ENCODE results near the gene ZFP57.

Gene ZFP57

DNA sequence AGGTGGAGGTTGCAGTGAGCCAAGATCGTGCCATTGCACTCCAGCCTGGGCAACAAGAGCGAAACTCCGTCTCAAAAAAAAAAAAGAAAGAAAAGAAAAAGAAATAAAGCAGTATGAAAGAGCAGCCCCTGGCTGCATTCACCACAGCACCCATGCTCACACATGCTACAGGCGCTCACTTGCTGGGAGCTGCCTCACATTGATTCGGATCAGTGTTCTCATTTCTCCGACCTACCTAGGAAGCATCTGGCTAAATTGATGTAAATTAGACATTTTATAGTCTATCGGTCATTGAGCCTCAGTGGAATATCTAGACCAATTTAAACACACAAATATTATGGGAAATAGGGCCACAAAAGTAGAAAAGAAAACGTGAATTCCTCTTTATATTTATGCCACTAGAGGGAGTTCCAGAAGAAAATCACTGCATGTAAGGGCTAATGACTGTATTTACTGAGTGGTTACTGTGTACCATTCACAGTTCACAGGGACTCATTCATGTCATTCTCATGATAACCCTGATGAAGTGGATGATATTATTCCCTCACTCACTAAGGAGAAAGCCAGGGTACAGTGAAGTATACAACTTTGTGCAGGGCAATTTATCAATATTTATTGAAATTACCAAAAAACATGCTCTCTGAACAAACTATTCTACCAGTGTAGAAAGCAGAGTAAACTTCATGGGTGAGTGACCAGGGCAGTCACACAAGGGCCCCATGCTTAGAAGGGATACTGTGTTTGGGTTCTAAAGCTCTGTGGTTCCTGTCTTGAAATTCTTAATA, 29.3 kb downstream of the ZFP57 start:
- DNase-seq, result no peak

DNA sequence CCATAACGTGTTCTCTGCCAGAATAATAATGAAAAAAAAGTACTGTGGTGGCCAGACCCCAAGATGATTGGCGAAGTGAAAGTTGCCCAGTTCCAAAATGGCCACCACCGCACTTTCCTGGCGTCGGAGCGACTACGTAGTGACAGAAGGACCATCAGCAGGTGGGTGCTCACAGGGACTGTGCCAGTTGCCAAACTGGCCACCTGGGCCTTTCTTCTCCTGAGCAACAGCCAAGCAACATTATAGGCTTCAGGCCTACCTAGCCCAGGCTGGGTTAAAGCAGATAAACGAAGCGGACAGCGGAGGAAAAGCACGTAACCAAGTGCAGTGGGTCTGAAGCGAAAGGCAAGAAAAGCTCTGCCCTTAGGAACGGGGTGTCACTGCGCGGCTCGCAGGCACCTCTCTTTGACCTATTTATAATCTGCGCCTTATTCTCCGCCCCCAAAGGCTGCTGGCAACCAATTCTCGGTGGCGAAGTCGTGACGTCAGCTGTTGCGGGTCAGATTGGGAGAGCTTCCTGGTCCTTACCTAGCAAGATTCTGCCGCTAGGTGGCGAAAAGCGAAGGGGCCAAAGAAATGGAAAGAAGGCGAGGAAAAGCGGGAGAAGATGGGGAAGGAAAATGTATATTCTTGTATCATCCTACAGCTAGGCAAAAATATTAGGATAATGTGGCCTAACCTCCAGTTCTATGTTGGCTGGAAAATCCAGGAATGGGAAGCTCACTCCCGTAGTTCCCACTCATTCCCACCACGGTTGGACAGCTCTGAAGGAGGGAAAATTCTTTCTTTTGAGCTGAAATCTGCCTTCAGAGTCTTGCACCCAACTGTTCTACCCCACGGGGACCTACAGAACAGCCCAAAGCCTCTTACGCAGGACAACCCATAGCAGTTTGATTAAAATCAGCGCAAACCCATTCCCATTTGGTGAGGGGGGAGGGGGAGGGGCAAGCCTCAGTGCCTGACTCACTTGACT, 31.0 kb downstream of the ZFP57 start:
- peak; percentile 8 for DNase-seq

DNA sequence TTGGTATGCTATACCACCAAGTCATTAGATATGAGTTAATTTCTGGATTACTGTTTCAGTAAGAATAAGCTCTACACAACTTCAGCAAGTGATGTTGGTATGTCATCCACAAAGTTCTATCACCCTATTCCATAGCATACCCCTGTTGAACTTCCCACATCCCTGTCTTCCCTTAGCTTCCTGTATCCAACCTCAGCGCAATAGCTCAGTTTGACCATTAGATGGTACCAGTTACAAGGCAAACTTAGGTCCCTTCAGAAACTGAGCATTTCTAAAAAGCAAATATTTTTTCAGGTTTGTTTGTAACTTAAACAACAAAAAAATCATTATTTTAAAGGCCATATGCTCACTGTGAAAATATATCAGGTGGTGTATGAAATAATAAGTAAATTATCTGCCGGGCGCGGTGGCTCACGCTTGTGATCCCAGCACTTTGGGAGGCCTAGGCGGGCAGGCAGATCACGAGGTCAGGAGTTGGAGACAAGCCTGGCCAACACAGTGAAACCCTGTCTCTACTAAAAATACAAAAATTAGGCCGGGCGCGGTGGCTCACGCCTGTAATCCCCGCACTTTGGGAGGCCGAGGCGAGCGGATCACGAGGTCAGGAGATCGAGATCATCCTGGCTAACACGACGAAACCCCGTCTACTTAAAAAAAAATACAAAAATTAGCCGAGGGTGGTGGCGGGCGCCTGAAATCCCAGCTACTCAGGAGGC, 32.9 kb downstream of the ZFP57 start:
- DNase-seq, result no peak

DNA sequence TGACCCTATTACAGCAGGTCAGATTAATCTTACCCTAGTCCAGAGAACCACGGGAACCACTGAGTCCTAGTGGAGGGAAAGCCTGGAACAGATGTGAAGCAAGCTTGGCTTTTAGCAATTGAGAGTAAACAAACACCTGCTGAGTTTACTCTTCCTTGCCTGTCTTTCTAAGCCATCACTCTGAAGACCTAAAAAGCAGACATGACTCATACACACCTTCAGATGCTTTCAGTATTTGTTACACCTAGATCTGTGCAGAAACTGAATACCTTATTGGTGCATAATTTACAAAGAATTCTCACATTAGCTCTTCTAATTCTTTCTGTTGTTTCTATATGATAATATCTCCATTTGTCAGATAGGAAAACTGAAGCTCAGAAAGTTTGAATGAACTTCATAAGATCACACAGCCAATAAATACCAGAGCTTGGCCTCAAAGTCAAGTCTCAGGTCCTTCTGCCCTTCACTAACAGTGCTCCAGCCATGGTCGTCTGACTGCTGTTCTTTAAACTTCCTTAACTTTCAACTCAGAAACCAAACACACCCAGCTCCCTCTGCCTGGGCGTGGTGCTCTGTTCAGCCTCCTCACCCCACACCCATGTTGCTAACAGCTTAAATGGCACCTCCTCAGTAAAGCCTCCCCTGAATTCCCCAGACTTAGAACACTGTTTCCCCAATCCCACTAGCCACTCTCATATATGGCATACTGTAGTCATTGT, 39.4 kb downstream of the ZFP57 start:
- DNase-seq, result no peak

GRCh38 chr6:29637247-29637646, 43.7 kb downstream of the ZFP57 start:
- no peak for DNase-seq

DNA sequence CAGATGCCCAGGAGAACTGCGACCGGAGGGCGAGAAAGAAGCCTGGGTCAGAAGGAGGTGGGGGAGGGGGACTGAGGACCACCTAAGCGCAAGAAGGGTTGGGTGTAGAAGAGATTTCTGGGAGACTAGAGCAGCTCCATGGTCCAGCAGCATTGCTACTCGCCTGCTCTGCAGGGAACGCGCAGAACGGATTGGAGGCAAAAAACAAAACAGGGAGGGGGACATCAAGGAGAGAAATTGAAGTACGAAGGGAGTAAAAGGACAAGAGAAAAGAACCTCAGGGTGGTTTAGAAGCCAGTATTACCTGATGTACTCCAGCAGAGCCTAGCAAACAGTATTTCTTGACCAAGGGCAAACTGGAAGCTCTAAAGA, 47.4 kb downstream of the ZFP57 start:
- DNase-seq, result no peak

DNA sequence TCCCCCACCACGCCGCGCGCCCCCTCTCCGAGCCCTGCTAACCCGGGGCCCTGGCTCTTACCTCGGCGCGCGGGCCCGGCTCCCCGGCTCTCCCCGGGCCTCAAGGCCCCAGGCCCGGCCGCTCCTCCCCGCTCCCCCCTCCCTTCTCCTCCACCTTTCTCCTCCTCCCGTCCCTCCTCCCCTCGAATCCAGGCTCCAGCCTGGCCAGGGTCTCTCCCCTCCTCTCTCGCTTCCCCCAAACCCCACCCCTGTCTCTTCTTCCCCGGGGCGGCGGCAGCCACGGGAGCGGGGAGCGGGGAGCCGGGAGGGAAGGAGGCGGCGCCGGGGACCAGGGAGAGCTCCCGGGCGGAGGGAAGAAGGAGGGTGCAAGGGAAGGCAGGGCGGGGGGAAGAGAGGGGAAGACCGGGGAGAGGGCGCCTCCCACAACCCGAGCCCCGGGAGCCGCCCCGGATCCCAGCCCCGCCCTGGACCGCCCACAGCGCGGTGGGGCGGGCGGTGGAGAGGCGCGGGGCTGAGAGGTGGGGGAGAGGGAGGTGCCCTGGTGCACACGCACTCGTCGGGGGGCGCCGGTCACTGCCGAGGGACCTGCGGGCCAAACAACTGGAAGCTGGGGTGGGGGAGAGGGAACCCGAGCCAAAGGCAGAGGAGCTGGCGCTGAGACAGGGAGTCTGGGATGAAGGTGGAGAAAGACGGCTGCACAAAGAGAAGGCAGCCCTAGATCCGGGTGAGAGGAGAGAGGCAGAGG, 48.0 kb downstream of the ZFP57 start, which contains the start of gene GABBR1:
Gene GABBR1, minus strand, starts transcription at position 395 of the 745 bp plus-strand sequence. CDS start 798 bp downstream, outside the sequence.
- DNase-seq, result no peak

DNA sequence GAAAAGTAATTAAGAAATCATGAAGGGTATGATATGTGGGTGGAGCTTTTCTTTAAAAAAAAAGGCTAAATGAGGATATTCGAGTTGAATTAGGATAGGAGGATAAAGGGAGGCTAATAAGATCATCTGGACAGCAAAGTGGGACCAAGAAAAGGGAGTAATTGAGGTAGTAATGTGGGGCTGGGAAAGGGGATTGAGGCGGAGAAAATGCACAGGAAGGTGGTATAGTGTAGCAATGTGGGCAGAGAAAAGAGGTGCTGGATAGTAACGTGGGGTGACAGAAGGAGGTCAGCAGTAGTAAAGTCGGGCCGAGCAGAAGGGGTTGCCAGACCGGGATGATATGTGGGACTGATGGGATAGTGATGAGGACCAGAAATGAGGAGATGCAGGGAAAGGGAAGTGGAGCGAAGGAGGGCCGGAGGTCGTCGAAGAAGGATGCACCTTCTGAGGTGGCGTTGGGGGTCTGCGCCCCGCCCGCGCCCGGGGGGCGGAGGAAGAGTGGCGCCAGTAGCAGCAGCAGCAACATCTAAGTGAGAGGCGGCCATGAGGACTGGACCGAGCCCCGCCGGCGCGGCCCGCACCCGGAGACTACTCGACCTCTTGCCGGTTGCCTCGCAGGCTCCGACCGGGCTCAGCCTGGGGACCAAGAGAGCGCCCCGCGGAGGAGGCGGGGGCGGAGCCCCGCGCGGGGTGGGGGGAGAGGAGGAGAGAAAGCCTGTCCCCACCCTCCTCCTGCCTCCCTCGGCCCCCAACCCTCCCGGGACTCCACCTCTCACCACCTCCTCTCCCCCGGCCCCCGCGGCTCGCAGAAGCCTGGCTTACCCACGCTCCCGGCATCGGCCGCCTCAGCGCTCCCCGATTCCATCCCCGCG, 48.9 kb downstream of the ZFP57 start:
- DNase-seq, result no peak

DNA sequence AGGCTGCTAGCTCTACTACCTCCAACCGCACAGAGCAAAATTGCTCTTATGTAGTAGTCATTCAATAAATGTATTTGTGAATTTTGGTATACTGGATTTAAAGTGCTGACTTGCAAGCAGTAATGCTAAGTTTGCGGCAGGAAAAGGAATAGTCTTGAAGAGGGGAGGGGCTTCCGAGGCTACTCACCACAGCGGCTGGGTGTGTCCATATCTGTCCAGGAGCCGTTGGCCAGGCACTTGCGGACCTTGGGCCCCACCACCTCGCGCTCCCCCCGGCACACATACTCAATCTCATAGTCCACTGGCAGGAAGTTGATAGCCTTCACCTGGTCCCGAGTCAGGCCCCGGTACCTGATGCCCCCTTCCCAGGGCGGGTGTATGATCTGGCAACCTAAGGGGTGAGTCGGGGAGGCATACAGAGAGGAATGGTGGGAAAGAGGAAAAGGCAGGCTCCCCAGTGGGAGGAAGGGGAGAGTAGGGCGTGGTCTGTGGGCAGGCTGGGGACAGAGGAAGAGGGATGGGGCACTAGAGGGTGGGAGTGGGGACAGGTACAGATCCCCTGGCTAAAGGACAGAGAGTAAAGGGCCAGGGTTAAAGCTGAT, 49.6 kb downstream of the ZFP57 start:
- DNase-seq, result no peak

DNA sequence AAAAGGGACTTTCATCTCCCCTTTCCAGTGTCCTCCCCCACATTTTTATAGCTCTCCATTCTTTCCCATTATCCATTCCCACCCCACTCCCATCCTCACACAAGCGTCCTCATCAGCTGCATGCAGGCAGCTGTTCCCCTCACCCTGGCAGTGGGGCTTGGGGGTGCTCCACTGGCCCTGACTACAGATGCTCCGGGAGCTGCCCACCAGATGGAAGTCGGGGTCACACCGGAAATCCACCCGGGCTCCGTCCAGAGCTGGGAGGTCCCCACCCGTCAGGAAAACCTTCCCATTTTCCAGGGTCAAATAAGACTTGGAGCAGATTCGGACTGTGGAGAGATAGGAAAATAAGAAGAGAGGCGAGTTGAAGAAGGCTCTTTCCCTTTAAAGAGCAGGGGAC, 50.6 kb downstream of the ZFP57 start:
- DNase-seq, result no peak

- DNase-seq, result no peak
Measured at GRCh38 chr6:29629571-29629970, 51.4 kb downstream of the ZFP57 start.

GRCh38 chr6:29628419-29629281, 52.3 kb downstream of the ZFP57 start:
- DNase-seq, result no peak

GRCh38 chr6:29627755-29628418, 53.1 kb downstream of the ZFP57 start:
- no peak for DNase-seq

GRCh38 chr6:29626948-29627754, 53.8 kb downstream of the ZFP57 start:
- no peak for DNase-seq

- no peak for DNase-seq
Measured at GRCh38 chr6:29625337-29625930, 55.5 kb downstream of the ZFP57 start.

DNA sequence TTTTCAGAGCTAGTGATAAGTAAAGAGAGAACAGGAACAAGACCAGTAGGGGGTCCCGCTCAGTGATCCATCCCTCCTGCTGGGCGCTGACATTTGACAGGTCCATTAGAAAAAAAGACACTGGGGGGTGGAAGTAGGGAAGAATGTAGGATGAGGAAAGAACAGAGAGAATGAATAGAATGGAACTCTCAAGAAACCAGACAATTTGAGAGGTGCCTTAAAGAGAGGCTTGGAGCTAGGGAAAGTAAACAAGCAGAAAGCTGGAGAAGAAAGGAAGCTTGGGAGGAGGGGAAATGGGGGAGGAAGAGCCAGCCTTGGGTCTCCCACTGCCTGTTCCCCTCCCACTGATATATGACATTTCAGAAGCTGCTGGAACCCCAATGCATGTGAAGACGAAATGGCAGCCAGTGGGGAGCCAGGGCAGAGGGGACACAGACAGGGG, 56.4 kb downstream of the ZFP57 start:
- no peak for DNase-seq
